NCI-H2196 treated with DMSO at 0.1 percent for 48 hours (cell line): ENCODE measurements around the gene BCLAF3.
A peak's percentile ranks its signal among the peaks of the same experiment; 100 is the strongest.

Source experiments
- DNase-seq: peaks from one replicate; lab custom pipeline; 2025; ENCODE audit not compliant: unreplicated experiment; lab: John Stamatoyannopoulos, UW

The BCLAF3 gene

DNA sequence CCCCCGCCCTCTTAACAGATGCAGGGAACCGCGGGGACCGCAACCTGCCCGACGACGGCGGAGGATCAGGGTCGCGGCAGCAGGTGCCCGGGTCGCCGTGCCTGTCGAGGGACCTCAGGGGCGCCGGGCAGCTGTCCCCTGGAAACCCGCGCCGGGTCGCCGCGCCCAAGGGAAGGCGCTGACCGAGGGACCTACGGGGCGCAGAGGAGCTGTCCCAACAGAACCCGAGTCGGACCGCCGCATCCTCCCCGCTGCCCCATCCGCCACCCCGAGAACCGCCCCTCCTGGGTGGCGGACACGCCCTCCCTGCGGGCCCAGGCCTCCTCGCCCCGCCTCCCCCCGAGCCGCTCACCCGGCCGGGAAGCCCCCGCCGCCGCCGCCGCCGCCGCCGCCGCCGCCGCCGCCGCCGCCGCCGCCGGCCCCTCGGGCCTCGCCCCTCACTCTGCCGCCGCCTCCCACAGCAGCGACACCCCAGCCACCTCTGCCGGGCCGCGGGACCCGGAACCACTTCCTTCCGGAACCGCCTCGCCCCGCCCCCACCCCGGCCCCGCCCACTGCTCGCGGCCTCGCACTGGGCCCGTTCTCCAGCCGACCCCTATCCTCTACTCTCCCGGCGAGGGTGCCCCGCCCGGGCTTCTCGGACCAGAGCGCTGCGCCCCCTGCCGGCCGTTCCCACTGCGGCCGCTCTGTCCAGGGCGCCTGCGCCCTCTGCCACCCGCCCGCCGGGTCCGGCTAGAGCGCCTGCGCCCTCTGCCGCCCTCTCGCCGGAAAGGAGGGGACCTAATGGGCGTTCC is at the start of gene BCLAF3:
BCLAF3 (minus strand) TSS at position 506 of the 794 bp plus-strand sequence. CDS start 20,797 bp downstream, outside the sequence.
- peak; percentile 75 for DNase-seq

DNA sequence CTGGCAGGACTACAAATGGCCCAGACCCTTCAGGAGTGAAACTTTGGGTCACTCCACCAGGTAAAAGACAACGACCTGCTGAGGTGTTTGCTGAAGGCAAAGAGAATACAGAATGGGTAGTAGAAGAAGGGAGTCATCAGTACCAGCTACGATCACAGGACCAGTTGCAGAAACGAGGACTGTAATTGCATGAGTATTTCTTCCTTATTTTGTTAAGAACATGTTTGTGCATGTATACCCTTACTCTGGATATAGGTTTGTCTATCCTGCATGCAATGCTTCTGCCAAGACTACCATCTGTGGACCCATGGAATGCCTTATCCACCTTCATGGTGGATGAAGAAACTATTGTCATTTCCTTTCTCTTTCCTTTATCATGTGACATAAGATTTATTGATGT is 48.1 kb upstream of the BCLAF3 start:
- no peak for DNase-seq

DNA sequence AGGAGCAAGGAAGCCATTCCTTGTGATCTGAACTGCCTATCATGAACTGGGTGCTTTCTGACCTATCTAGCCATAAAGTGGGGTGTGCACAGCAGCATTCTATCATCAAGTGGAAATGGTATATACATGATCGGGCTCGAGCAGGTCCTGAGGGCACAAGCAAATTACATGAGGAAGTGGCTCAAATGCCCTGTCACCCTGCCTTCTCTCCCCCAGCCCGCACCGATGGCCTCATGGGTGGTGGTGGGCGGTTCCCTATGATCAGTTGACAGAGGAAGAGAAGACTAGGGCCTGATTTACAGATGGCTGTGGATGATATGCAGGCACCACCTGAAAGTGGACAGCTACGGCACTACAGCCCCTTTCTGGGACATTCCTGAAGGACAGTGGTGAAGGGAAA is 46.3 kb upstream of the BCLAF3 start:
- no peak for DNase-seq

DNA sequence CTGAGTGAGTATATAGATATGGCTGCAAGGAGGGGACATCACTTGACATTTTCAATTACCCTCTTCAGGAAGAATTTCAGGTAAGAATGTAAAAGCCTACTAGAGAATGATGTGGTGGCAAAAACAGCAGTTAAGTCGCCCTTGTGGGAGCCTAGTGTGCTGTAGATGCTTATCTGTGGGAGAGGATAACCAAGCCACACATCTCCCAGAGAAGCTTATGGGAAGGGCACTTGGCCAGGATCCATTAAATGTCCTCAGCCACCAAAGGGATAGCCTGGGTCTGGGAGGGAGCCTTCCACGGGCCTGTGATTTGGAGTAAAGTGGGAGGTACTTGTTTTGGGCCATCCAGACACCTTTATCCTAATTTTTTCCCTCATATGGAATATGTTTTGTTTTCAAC is 41.3 kb upstream of the BCLAF3 start:
- no peak for DNase-seq

DNA sequence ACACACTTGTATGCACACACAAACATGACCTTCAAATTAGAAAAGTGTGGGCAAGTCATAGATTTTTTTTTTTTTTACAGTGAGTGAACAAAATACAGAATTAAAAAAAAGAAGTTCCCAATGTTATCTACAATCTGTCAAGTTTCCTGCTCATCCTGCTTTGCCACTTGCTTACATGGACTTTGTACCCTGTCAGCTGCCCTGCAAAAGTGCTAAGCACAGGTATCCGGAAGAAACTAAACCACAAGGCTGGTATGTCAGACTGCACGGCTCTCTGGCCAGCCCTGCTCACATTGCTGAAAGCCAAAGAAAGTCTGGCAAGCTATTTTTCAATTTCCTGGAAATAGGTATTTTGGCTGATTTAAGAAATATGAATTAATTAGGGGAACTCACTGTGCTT is 38.9 kb upstream of the BCLAF3 start:
- DNase-seq, result no peak

- no peak for DNase-seq
Measured at GRCh38 chrX:20028588-20028987, 37.7 kb upstream of the BCLAF3 start.

- DNase-seq, result no peak
Measured at GRCh38 chrX:20026278-20026677, 35.4 kb upstream of the BCLAF3 start.

GRCh38 chrX:20019672-20020365 is 29.0 kb upstream of the BCLAF3 start:
- no peak for DNase-seq

- DNase-seq, result no peak
Measured at GRCh38 chrX:20016616-20016945, 25.7 kb upstream of the BCLAF3 start.

GRCh38 chrX:20015945-20016615 is 25.2 kb upstream of the BCLAF3 start:
- no peak for DNase-seq

DNA sequence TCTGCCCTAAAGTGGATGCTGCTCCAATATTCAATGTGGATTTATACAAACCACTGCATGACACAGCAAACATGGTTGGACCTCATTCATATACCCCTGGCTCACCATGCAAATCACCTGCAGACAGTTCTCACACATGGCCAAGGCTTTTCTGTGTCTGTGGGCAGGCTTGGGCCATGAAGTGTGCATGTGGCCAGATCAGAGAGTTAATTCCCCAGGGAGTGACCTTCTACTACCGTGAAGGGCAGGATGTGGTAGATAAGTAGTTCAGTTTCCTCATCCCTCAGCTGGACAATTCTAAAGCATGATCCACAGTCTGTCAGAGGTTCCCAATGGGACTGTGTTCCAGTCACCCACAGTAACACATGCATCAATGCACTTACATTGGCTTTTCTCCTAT is 24.6 kb upstream of the BCLAF3 start:
- DNase-seq, result no peak

GRCh38 chrX:20011608-20012007 is 20.7 kb upstream of the BCLAF3 start:
- DNase-seq, result no peak

DNA sequence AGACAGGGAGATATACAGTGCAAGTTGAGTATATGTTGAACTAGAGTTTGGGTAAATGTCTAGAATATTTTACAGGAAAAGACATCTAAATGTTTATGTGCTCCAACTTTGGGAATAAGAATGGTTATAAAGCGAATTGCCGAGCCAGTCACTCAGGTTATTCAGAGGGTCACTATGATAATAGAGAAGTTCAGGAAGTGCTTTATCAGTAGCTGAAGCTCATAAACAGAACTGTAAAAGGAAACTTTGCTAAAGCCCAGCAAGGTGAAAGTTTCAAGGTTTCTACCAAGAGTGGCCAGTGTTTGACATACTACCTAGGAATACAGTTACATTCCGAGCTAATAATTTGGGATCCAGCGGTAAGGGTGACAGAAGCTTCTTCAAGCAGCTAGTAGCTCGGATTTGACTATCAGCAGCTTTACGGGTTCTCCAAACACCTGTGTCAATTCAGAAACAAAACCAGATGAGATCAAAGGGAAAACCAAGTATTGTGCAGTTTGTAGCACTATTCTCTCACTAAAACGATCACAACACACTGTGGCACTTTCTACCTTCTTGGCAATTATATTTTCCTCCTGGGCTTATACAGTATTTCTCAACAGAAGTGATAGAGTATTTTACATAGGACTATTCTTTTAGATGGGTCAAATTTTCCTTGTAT is 17.2 kb upstream of the BCLAF3 start:
- no peak for DNase-seq

- DNase-seq, result no peak
Measured at GRCh38 chrX:20005883-20006282, 15.0 kb upstream of the BCLAF3 start.

DNA sequence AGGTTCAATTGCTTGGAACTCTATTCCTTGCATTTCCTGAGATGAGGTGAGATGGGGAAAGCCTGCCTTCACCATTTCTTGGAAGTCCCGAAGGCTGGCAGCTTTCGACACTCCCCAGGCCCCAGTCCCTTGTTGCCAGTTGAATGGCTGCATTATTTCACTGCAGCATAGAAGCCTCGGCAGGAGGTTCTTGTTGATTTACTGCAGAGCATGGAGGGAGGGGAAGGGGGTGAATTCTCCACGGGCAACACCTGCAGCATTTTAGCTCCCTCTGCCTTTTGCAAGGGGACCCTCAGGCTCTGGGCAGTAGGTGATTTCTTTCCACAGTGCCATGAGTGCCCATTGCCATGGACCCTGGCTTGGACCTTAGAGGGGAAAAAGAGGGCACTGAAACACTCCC is 10.7 kb upstream of the BCLAF3 start:
- no peak for DNase-seq

DNA sequence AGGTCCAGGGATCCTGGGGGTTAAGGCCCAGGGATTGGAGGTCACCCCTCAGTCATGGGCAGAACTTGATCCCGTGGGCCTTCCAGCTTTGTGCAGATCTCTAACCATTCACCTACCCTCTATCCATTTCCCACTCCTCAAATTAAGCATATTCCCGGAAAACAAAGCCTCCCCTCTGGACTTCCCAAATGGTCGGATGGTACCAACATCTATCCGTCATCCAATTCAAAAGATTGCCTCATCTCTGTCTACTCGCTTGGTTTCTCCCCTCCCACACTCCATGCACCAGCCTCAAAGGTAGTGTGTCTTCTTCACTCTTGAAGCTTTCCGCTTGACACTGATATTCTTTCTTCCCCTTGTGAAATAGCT is 473 bp upstream of the BCLAF3 start:
- DNase-seq, result no peak

DNA sequence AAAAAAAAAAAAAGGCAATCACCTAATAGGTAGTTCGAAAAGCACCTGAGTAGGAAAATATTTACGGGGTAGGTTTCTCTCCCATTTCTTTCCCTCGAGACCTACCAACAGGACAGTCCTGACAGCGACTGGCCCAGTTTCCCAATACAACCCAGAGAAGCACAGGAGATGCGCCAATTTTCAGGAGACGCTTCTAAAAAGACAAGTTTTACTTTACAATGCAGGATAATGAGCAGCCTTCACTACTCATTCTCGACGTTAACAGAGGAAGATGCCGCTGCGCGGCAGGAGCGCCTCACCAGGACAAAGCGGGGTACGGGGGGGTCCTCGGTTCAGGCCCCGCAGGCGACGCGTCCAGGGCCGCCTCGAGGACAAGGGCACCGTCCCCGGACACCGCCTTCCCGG is 708 bp downstream of the BCLAF3 start:
- DNase-seq, result no peak

DNA sequence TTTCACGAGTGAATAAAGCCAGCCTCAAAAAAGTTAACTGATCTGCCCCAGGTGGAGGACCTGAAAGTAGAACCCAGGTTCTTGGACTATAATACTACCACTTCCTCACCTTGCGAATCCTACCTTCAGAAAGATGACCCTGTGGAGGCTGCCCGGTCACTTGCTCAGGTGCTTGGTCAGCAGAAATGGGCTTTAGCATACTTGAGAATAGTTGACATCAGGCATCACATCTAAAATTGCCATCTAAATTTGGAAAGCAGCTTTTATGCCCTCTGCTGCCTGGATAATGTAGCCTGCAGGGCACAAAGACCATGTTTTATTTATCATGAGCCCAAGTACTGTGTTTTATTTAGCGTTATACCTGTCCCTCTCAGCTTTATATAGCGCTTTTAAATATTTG is 3.0 kb downstream of the BCLAF3 start:
- DNase-seq, result no peak

DNA sequence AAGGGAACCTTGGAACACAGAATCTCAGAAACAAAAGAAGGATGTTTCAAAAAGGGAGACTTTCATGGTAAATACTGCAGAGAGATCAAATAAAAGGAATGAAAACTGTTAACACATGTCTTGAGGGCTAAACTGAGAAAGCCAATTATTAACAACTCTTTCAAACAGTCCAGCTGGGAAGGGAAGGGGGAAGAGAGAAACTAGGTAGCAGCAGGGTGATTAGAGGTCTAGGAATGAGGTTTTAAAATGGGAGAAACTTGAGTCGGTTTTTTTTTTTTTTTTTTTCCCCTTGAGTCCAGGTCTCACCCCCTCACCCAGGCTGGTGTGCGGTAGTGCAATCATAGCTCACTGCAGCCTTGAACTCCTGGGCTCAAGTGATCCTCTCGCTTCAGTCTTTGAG is 4.3 kb downstream of the BCLAF3 start:
- no peak for DNase-seq

DNA sequence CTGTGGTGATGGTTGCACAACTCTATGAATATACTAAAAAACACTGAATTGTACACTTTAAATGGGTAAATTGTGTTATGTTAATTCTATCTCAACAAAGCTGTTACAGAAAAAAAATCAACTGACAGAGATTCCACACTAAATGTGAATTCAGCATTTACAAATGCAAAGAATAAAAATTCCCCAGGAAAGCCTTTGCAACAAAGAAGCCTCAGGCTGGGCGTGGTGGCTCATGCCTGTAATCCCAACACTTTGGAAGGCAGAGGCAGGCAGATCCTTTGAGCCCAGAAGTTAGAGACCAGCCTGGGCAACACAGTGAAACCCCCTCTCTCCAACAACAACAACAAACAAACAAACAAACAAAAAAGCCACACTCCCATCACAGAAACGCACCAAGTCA is 8.9 kb downstream of the BCLAF3 start:
- no peak for DNase-seq

GRCh38 chrX:19975845-19976244 is 15.0 kb downstream of the BCLAF3 start:
- DNase-seq, result no peak

DNA sequence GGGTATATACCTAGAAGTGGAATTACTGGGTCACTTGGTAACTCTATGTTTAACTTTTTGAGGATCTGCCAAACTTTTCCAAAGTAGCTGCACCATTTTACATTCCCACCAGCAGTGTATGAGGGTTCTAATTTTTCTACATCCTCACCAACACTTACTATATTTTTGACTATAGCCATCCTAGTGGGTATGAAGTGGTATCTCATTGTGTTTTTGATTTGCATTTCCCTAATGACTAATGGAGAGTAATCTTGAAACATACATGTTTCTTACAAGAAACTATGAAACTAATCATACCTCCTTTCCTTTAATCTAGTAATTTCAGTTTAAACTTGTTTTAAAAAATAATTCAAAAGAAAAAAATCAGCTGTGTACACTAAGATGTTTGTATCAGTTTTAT is 17.9 kb downstream of the BCLAF3 start:
- DNase-seq, result no peak
